GM19397 (cell line): ENCODE results near the gene AUTS2.

Experiments used
- ATAC-seq: cut with Tn5 transposase; IDR thresholded peaks from one replicate; pipeline ENCODE4 v1.9.1; 2021; ENCODE audit warnings: mild to moderate bottlenecking, moderate library complexity; ENCODE audit not compliant: unreplicated experiment

Gene AUTS2

DNA sequence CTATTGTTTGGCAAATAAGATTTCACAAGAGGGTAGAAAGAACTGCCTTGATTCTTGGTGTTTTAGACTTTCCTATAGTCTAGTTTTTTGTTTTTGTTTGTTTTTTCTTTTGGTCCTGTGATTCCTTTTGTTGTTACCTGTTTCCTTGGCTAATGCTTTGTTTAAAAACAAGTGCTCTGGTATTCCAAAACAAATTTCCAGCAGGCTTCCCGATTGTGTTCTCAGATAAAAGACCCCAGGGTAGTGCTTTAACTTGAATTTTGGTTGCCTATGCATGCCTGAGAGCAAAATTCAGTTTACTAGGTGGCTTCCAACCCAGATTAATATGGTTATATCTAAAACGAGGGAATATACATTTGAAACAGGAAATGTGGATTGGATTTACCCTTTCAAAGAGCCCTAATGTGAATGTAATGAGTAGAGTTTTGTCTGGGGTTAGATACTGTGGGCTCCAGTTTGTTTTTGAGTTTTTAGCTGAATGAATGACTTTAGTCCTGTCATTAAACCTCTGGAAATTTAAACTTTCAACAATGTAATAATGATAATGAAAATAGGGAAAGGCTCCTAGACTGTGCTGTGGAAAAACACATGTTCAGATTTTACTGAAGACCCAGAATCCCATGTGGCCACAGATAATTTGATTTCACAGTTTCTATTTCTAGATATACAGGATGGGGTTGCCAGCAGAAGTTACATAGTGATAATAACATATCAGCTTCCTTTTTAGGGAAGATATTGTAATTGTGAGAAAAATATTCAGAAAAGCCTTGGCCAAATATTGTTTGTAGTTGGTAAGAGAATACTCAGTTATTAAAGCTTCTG lies 23.9 kb downstream of the AUTS2 start:
- ATAC-seq, result no peak

DNA sequence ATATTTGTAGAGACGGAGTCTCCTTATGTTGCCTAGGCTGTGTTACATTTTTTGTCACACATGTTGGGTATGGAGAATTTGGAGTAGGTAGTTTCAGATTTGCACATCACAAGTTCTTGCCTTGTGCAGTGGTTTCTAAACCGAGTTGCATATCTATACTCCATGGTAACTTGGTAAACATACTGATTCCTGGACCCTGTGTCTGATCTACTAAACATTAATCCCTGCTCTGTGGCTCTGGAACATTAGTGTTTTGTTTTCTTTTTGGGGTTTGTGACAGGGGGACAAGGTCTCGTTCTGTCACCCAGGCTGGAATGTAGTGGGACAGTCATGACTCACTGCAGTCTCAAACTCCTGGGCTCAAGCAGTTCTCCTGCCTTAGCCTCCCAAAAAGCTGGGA lies 24.7 kb downstream of the AUTS2 start:
- no peak for ATAC-seq

DNA sequence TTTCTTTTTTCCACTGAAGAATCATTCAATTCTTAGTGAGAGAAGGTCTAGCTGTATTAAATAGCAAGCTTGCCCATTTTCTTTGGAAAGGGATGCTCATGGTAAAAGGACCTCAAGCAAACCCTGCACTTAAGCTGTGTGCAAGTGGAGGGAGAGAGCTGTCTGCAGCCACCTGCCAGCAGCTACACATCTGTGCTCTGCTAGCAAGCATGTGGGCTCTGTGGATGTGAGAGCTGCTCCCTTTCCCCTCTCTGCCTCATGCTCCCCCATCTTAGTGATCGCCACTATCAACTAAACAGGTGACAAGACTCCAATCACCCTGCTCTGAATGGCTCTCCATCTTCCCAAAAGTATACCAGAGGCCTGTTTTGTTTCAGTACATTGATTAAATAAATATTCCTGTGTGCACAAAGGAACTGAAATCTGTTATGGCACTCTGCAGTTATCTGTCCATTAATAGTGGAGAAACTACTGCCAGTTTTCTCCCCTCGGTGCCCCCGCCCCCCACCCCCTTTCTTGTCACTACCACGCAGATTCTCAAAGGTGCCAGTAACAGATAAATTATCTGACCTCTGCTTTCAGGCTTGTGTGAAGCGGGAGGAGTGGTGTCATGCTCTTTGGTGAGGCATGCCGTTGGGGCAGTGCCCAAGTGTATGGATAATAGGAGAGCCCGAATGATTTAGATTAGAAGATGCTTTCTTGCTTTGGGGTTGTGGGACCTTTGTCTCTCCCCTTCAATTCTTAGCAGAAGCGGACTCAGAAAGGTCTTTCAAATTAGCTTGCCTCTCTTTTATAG lies 26.4 kb downstream of the AUTS2 start:
- no peak for ATAC-seq

DNA sequence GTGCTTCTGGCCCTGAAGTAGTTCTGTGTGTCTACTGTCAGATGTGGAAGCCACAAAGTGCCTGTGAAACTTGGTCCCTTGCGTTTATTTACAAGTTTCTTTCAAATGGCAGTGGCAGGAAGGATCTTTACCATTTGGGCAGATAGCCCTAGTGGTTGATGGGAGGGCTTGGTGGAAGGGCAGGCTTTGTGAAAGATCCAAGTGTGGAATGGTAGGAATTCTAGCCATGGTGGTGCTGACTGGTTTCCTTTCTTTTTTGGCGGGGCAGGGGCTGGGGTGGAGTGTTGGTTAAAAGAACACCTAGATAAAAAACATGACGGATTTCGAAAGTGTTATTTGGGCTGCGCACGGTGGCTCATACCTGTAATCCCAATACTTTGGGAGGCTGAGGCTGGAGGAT lies 27.0 kb downstream of the AUTS2 start:
- ATAC-seq, result no peak

DNA sequence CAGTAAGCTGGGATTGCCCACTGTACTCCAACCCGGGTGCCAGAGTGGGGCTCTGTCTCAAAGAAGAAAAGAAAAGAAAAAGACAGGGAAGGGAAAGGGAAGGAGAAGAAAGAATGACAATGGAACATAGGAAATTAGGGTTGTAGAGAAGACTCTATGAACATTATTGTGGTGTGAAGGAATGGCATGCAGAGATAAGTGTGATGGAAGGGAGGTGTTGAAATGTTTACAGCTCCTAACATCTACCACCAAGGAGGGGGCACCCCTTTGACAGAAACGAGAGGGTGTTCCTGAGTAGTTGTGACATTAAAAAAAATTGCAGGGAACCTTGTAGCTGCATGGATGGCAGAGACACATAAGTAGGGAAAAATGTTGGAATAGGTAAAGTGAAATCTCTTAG lies 27.5 kb downstream of the AUTS2 start:
- ATAC-seq, result no peak

DNA sequence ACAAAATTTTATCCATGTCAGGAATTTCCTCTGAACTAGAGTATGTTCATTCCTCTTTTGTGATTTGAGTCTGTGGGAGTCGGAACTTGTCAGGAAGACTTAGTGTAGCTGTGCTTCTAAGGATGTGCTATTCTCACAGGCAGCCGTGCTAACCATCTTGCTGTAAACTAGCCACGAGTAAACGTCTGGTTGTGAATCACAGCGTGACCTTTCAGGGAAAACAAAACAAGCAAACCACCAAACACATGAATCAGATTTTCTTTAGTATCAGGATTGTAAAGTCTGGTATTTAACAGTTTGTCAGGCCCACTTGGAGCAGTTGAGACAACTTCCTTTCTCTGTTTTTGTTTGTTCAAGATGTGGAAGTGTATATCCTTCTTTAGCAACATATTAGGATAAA lies 32.0 kb downstream of the AUTS2 start:
- no peak for ATAC-seq

DNA sequence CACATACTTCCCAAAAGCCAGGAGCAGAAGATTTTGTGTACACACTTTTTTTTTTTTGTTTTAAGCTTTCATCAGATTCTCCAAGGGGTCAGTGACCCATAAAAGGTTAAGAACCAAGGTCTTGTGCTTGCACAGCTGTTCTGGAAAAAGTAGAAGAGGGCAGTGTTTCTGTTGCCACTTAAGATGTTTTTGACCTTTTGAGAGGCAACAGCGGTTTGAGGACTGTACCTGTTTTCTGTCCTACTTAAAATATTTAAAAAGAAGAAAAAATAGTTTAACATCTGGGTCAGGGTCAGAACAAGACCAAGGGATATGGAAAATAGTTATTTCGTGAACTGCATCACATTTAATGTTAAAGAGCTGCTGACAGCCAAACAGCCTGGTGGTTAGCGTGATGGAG lies 32.9 kb downstream of the AUTS2 start:
- ATAC-seq, result no peak

DNA sequence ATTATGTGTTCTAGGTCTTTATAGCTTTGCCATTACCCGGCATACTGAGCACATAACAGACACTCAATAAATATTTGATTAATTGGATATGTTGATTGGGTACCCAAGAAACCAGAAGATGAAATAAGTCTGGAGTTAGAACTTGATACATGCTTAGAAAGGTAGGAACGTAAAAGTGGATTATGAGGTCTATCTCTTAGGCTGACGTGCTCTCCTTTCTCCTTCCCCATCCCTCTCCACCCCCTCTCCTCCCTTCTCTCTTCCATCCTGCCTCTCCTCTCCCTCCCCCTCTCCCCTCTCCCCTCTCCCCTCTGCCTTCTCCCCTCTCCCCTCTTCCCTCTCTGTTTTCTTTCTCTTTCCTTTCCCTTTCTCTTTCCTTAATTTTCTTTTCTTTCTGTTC lies 34.0 kb downstream of the AUTS2 start:
- ATAC-seq, result no peak

DNA sequence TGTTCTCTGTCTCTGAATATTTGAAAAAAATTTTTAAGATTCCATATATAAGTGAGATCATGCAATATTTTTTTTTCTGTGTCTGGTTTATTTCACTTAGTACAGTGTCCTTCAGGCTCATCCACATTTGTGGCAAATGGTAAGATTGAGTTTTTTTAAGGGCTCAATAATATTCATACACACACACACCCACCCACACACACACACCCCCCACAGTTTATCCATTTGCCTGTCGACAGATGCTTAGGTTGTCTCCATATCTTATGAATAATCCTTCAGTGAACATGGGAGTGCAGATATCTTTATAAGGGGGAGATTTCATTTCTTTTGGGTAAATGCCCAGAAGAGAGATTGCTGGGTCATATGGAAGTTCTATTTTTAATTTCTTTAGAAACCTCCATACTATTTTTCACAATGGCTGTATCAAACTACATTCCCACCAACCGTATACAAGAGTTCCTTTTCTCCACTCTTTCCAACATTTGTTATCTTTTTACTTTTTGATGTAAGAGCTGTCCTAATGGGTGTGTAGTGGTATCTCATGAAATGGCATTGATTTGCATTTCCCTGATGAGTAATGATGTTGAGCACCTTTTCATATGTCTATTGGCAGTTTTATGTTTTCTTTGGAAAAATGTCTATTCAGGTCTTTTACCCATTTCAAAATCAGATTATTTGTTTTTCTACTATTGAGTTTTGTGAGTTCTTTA lies 35.0 kb downstream of the AUTS2 start:
- ATAC-seq, result no peak

DNA sequence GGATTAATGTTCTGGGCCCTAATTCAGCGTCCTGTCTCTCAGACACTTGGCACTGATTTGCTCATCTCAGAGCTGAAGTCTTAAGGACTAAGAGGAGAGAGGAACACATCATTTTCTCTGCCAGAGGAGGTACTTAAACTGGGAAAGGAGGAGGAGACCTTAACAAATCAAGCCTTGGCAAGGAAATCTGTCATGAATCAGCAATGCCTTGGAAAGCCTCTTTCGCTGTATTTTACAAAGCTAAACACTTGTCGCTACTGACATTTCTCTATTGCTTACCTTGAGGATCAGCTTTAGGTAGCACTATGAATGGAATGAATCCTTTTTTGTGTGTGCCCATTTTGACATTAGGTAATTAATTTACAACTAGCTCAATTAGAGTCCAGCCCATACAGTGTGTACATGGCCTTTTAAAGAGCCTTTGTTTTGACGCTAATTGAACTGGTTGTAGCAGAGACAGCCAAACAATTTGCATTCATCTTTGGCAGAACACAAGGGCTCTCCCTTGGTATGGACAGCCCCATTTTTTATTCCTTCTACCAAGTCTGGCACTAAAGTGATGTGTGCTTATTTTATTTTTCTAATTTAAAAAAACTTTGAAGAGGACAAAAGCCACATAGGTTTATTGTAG lies 37.4 kb downstream of the AUTS2 start:
- ATAC-seq, result no peak

DNA sequence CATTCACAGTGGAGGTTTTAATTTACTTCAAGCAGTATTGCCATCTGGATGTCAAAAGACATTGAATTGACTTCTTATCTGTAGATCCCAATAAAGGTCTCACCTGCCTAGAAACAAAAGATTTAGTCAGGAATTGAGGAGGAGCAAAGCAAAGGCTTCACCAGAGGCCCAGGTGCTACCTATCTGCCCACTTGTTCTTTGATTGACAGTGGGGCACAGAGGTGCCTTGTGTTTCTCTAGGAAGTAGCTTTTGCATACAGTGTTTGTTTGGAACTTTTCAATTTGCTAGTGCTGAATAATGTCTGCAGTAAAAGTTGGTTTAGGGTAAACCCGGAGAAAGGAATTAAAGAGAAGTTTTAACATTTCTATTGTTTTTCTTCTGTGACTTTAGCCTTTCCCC lies 40.4 kb downstream of the AUTS2 start:
- ATAC-seq, result no peak

DNA sequence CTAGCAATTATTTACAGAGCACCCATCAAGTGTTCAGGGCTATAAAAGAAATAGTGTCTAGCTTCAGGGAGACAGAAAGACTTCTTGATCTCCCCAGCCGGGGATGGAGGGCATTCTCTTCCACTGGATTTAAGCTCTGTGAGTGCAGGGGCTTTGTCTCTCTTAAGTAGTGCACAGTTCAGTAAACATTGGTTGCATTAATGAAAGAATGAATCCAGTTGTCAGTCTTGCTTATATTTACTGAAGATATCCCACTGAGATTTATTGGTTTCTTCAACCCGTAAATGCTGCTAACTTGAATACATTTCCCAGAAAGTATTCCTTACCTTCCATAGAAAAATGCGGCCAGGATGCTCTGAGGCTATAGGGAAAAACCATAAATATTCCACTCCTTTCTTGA lies 41.9 kb downstream of the AUTS2 start:
- no peak for ATAC-seq

DNA sequence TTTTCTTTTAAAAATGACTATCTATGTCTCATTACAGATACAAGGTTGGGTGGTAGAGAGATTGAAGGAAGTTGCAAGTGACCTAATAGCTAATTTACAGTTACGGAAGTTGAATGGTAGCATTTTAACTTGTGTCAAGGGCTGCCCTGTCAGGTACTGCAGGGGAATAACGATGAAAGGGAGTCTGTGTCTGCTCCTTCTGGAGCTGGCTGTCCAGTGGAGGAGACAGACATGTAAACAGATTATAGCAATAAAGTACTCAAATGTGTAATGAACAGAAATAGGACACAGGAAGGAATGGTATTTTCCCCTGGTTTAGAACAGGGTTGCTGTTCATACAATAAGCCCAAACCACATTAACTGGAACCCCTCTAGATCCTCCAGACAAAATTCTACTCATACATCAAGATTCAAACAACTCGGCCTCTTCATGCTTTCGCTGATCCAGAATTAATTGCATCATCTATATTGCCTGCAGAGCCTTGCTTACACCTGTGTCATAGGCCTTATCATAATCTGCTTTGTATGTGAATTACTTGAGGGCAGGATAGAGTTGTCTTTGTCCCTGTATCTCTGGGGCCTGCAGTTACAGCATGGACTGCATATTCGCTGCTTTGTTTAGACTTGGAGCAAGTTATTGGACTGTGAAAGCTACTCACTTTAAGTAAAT lies 42.8 kb downstream of the AUTS2 start:
- no peak for ATAC-seq

DNA sequence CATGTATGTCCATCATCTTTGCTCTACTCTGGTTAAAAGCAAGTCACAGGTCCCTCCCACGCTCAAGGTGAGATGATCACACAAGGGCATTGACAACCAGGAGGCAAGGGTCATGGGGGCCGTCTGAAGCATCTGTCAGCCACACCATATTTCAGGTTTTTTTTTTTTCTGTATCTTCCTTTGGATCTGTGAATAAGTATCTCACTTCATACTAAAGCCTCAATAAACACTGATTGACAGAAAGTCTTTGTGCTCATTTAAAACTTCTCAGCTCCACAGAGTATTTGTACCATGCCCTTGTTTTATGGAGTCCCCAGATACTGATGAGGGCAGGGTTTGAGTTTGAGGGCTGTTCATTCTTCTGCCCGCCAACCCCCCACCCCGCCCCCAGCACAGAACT lies 45.0 kb downstream of the AUTS2 start:
- no peak for ATAC-seq

DNA sequence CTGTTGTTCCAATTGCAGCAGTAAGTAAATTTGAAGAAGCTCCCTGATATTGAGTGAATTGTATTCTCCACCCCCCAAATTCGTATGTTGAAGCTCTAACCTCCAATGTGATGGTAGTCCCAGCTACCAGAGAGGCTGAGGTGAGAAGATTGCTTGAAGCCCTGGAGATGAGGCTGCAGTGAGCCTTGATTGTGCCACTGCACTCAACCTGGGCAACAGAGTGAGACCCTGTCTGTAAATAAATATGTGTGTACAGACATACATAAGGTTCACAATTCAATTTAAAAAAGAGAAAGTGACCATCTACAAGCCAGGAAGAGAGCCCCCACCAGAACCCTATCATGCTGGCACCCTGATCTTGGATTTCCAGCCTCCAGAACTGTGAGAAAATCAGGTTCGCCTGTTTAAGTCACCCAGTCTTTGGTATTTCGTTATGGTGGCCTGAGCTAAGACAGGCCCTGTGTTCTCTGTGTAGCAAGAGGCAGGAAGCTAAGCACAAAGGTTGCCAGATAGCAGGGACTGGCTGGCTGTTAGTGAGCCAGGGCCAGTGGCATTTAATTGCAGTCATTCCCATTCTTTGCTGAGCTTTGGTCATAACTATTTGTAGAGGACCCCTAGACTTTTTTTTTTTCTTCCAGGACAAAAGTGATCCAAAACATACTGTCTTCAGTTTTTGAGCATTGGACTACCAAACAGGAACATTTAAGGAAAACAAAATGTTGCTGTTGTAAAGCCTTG lies 45.6 kb downstream of the AUTS2 start:
- ATAC-seq, result no peak

DNA sequence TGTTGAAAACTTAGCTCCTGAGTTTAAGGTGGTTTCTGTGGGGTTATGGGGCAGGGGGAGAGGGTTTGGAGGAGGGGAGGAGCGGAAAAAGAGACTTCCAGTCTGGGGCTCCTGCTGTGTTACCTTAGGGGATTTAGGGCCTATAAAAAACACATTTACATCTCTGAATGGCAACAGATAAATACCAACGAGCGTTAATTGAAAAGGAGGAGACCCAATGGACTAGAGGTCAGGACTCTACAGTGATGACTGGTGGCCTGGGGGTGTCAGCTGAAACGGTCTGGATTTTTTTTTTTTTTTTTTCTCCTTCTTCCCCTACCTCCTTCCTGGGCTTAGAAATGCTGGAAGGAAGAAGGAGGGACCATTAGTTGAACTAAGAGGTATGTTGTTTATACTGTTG lies 47.4 kb downstream of the AUTS2 start:
- no peak for ATAC-seq

DNA sequence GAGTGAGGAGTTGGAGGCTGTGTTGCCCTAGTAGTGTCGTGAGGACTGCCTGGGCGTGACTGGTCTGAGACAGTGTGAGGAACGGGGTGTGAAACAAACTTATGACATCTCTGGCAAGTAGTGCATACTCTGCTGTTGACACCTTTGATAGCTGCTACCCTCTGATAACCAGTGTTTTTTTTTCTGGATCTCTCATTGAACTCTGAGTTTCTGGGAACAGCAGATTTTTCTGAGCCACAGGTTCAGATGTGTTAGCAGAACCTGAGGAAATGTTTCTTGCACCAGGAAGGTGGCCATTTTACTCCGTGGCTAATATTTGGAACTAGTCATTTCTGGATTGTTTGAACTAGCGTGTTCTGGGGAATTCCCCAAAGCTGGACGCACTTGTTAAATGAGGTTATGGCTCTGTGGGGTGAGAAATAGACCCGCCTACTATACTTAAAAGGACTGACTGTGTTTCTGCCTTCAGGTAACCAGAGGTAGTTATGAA lies 52.9 kb downstream of the AUTS2 start:
- ATAC-seq, result peak; percentile 77

DNA sequence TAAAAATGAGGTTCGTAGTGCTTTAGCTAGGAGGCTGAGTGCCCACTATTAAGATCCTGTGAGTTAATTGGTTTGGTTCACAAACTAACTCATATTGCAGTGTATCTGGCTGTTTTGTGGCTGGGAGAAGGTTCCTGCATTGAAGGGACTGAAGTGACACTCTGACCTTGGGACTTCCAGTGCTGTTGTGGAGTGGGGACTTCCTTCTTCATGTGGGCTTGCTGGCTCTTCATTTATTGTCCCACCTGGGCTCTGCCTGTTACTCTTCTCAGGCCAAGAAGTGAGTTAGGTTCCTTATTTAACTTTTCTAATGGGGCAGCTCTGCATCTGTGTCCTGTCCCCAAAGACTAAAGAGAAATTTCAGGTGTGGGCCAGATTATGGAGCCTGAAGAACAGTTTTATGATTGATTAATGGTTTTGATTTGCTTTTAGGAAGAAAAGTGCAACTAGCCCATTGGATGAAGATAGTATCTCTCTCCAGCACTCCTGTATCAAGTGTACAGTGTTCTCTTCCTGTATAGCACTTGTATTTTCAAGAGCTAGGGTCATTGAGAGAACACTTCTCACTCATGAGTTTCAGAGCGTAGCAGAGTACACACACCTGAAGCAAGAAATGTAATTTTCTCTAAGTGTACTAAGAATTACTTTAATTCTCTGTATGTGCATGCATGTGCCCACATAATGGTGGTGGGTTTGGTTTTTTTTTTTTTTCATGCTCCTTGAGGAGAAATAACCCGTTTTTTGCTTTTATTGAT lies 54.8 kb downstream of the AUTS2 start:
- ATAC-seq, result no peak

DNA sequence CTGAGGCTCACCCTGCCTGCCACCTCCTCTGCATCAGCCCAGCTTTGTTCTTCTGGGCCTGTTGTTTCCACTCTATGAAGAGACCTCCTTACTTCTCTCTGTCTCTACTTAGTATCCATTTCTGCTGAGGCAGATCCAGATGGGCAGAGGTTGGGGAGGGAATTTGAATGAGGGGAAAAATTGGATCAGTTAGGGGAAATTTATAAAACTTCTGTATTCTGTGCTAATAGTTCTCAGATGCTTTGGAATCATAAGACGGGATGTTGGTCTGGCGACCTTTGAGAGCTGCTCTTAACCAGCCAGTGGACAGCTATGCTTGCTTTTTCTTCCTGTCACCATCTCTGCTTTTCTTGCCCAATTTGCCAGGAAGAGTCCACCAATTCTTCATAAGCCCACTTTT lies 55.5 kb downstream of the AUTS2 start:
- no peak for ATAC-seq
